Vagina (tissue), 2 donors: ENCODE data around the gene CDC27. TPM values are rescaled to one million over a fixed set of nuclear protein-coding genes. Genes with fewer than 3 reads are reported as not detected.

Source experiments
- DNase-seq, 2 donors: peaks; one replicate each; pipeline ENCODE4 v3.0.0-alpha.2; 2017; ENCODE audit errors: extremely low spot score in 2 of 2
- H3K27ac ChIP-seq: fragments of 200-600 bp; sonication (generic); one replicate; pipeline ENCODE4 v1.5.1; 2019
- H3K27me3 ChIP-seq: fragments of 200-600 bp; sonication (generic); one replicate; pipeline ENCODE4 v1.5.1; 2019
- H3K36me3 ChIP-seq, 2 donors: fragments of 200-600 bp; sonication (generic); one replicate each; pipeline ENCODE4 v1.5.1; 2017 to 2019
- H3K4me1 ChIP-seq: fragments of 200-600 bp; sonication (generic); one replicate; pipeline ENCODE4 v1.5.1; 2019
- H3K4me3 ChIP-seq, 2 donors: fragments of 200-600 bp; sonication (generic); 1 replicate in 1 of 2; 2 replicates in 1 of 2; pipeline ENCODE4 v1.5.1; 2016 to 2019
- H3K9me3 ChIP-seq: fragments of 200-600 bp; sonication (generic); one replicate; pipeline ENCODE4 v1.5.1; 2019
- CTCF ChIP-seq, 3 experiments: fragments of 450-650 bp in 2 of 3; fragments of 200-600 bp in 1 of 3; sonication (generic) in 1 of 3; IDR thresholded peaks; one replicate each; pipeline ENCODE4 v1.5.1; 2017 to 2019; ENCODE audit warnings: antibody characterized with exemption in 3 of 3, mild to moderate bottlenecking in 2 of 3, moderate library complexity in 2 of 3
- POLR2A ChIP-seq, 2 donors: fragments of 450-650 bp; IDR thresholded peaks; one replicate each; pipeline ENCODE4 v1.6.1; 2017; ENCODE audit warnings: antibody characterized with exemption in 2 of 2, mild to moderate bottlenecking in 2 of 2, moderate library complexity in 2 of 2
- POLR2AphosphoS5 ChIP-seq, 2 donors: sonication (generic); formaldehyde crosslinking; IDR thresholded peaks; one replicate each; pipeline ENCODE4 v1.9.0; 2017; ENCODE audit warnings: antibody characterized with exemption in 2 of 2, mild to moderate bottlenecking in 2 of 2, low read depth in 1 of 2; ENCODE audit not compliant: insufficient read depth in 1 of 2
- intact Hi-C: fragments of 100-400 bp; cut with DNase I; formaldehyde crosslinking; loops from one replicate; pipeline ENCODE4 v1.15.1; 2023
- total RNA-seq: library from RNA; depleted of rRNA; stranded (reverse); fragments of >200 nt; gene quantifications from one replicate; pipeline ENCODE4 v1.2.3, GENCODE V29; 2016

CDC27 gene
- total RNA-seq, 1 donor from 2014 or later, result 91.1 TPM

GRCh38 chr17:47229535-47230443 is 40.7 kb upstream of the CDC27 start:
- Histone ChIP-seq H3K9me3 (no peaks in the 10 kb centered on the region), H3K27me3 (no peaks in the 10 kb centered on the region), H3K27ac (peak overlapping the region; percentile 45), H3K36me3 (no peaks in the 10 kb centered on the region), H3K4me3 (peak overlapping the region; percentile 26 to 28), H3K4me1 (peaks cover 17% of the 10 kb centered on the region)
- intact Hi-C loops, result loop anchor here (2.0 kb wide), 1 partner anchor 87 kb away; no protein-coding TSS in a partner anchor
- peak in 1 of 2 donors; percentile 96 for DNase-seq
- TF ChIP-seq POLR2A (IDR thresholded peaks at IDR 0.05), result no peak
- peak; percentile 30 to 85 for TF ChIP-seq POLR2AphosphoS5 (IDR thresholded peaks at IDR 0.05; ENCODE audit: insufficient read depth in 1 of 2, low read depth in 1 of 2)
- TF ChIP-seq CTCF (IDR thresholded peaks at IDR 0.05), result peak; percentile 90 to 98 (median 98)

- no peak for TF ChIP-seq POLR2AphosphoS5 (IDR thresholded peaks at IDR 0.05; ENCODE audit: insufficient read depth in 1 of 2, low read depth in 1 of 2)
- no peak for TF ChIP-seq CTCF (IDR thresholded peaks at IDR 0.05)
- TF ChIP-seq POLR2A (IDR thresholded peaks at IDR 0.05), result no peak
- intact Hi-C loops, result loop anchor here (2.0 kb wide), 1 partner anchor 89 kb away; no protein-coding TSS in a partner anchor
- H3K27ac ChIP-seq, result peak overlapping the region; percentile 10
- H3K36me3 ChIP-seq, result no peaks in the 10 kb centered on the region
- H3K4me3 ChIP-seq, result no peak overlapping the region
- peaks cover 30% of the 10 kb centered on the region for H3K4me1 ChIP-seq
- no peak for DNase-seq
- no peaks in the 10 kb centered on the region for H3K9me3 ChIP-seq
- H3K27me3 ChIP-seq, result no peaks in the 10 kb centered on the region
Observed at GRCh38 chr17:47227862-47228261, 38.8 kb upstream of the CDC27 start.

- Histone ChIP-seq H3K36me3 (no peaks in the 10 kb centered on the region), H3K4me3 (no peak overlapping the region), H3K27me3 (no peaks in the 10 kb centered on the region), H3K9me3 (no peaks in the 10 kb centered on the region), H3K27ac (peak overlapping the region; percentile 83), H3K4me1 (peaks cover 31% of the 10 kb centered on the region)
- TF ChIP-seq CTCF (IDR thresholded peaks at IDR 0.05), result no peak
- TF ChIP-seq POLR2A (IDR thresholded peaks at IDR 0.05), result no peak
- TF ChIP-seq POLR2AphosphoS5 (IDR thresholded peaks at IDR 0.05; ENCODE audit: insufficient read depth in 1 of 2, low read depth in 1 of 2), result no peak
- intact Hi-C loops, result no loop called here
- no peak for DNase-seq
Observed at GRCh38 chr17:47225911-47226688, 37.0 kb upstream of the CDC27 start.

- intact Hi-C loops, result no loop called here
- peaks cover 31% of the 10 kb centered on the region for H3K4me1 ChIP-seq
- H3K9me3 ChIP-seq, result no peaks in the 10 kb centered on the region
- peak; percentile 27 to 82 for TF ChIP-seq POLR2AphosphoS5 (IDR thresholded peaks at IDR 0.05; ENCODE audit: insufficient read depth in 1 of 2, low read depth in 1 of 2)
- TF ChIP-seq CTCF (IDR thresholded peaks at IDR 0.05), result no peak
- DNase-seq, result no peak
- peak overlapping the region; percentile 83 for H3K27ac ChIP-seq
- no peaks in the 10 kb centered on the region for H3K36me3 ChIP-seq
- H3K27me3 ChIP-seq, result no peaks in the 10 kb centered on the region
- no peak overlapping the region for H3K4me3 ChIP-seq
Observed at GRCh38 chr17:47225436-47225858, 36.4 kb upstream of the CDC27 start.
